H9 (cell line): ENCODE data around the gene EIF3F. TPM values are rescaled to one million over a fixed set of nuclear protein-coding genes. Genes with fewer than 3 reads are reported as not detected.

Experiments used
- DNase-seq: peaks from one replicate; pipeline ENCODE4 v3.0.0-alpha.2; 2017
- H2AFZ ChIP-seq: one replicate; pipeline ENCODE4 v1.6.1; 2013; ENCODE audit warnings: mild to moderate bottlenecking, low read length, control low read depth, moderate library complexity
- H2AK5ac ChIP-seq: 2 replicates; pipeline ENCODE4 v1.6.1; 2013; ENCODE audit warnings: low read length, control low read depth, mixed read lengths; ENCODE audit not compliant: insufficient read length
- H2BK120ac ChIP-seq: one replicate; pipeline ENCODE4 v1.6.1; 2013; ENCODE audit warnings: low read depth, mild to moderate bottlenecking, low read length, control low read depth, inconsistent platforms; ENCODE audit not compliant: poor library complexity, severe bottlenecking
- H2BK12ac ChIP-seq: 2 replicates; pipeline ENCODE4 v1.6.1; 2013; ENCODE audit warnings: low read length, control low read depth, mixed read lengths, low read depth; ENCODE audit not compliant: insufficient read length
- H2BK15ac ChIP-seq: 2 replicates; pipeline ENCODE4 v1.6.1; 2013; ENCODE audit warnings: low read depth, low read length, control low read depth
- H2BK20ac ChIP-seq: one replicate; pipeline ENCODE4 v1.6.1; 2013; ENCODE audit warnings: low read depth, mild to moderate bottlenecking, low read length, control low read depth, inconsistent platforms; ENCODE audit not compliant: poor library complexity, severe bottlenecking
- H2BK5ac ChIP-seq: 2 replicates; pipeline ENCODE4 v1.6.1; 2013; ENCODE audit warnings: low read length, control low read depth, mixed read lengths; ENCODE audit not compliant: insufficient read length
- H3K14ac ChIP-seq: 2 replicates; pipeline ENCODE4 v1.6.1; 2013; ENCODE audit warnings: low read length, control low read depth; ENCODE audit not compliant: insufficient read depth
- H3K18ac ChIP-seq: 2 replicates; pipeline ENCODE4 v1.6.1; 2013; ENCODE audit warnings: low read depth, mild to moderate bottlenecking, mixed read lengths, low read length, control low read depth; ENCODE audit not compliant: insufficient read length
- H3K23ac ChIP-seq: 2 replicates; pipeline ENCODE4 v1.6.1; 2013; ENCODE audit warnings: low read length, control low read depth, mixed read lengths, low read depth; ENCODE audit not compliant: insufficient read length
- H3K23me2 ChIP-seq: 2 replicates; pipeline ENCODE4 v1.6.1; 2013; ENCODE audit warnings: low read depth, mild to moderate bottlenecking, mixed read lengths, low read length, control low read depth; ENCODE audit not compliant: insufficient read length, poor library complexity, severe bottlenecking
- H3K27ac ChIP-seq: 2 replicates; pipeline ENCODE4 v1.5.1; 2013; ENCODE audit warnings: low read length, control low read depth, mixed read lengths, low read depth; ENCODE audit not compliant: insufficient read length
- H3K27me3 ChIP-seq: 2 replicates; pipeline ENCODE4 v1.6.1; 2013; ENCODE audit warnings: low read length, control low read depth, inconsistent platforms; ENCODE audit not compliant: insufficient read depth
- H3K4ac ChIP-seq: 2 replicates; pipeline ENCODE4 v1.6.1; 2013; ENCODE audit warnings: low read depth, mild to moderate bottlenecking, control low read depth, inconsistent platforms, low read length, moderate library complexity
- H3K4me1 ChIP-seq: 2 replicates; pipeline ENCODE4 v1.6.1; 2013; ENCODE audit warnings: low read length, control low read depth, inconsistent platforms; ENCODE audit not compliant: insufficient read depth
- H3K4me2 ChIP-seq: 2 replicates; pipeline ENCODE4 v1.6.1; 2013; ENCODE audit warnings: low read length, control low read depth, mixed read lengths; ENCODE audit not compliant: insufficient read length, insufficient read depth
- H3K56ac ChIP-seq: 2 replicates; pipeline ENCODE4 v1.6.1; 2013; ENCODE audit warnings: low read depth, mild to moderate bottlenecking, mixed read lengths, low read length, control low read depth; ENCODE audit not compliant: insufficient read length
- H3K79me1 ChIP-seq: 2 replicates; pipeline ENCODE4 v1.6.1; 2013; ENCODE audit warnings: low read depth, mild to moderate bottlenecking, moderate library complexity, low read length, control low read depth, inconsistent platforms; ENCODE audit not compliant: insufficient read depth, poor library complexity, severe bottlenecking
- H3K79me2 ChIP-seq: 2 replicates; pipeline ENCODE4 v1.6.1; 2013; ENCODE audit warnings: low read length, control low read depth, inconsistent platforms; ENCODE audit not compliant: insufficient read depth
- H3K9ac ChIP-seq: 2 replicates; pipeline ENCODE4 v1.6.1; 2013; ENCODE audit warnings: low read length, control low read depth, mixed read lengths; ENCODE audit not compliant: insufficient read length; ENCODE audit errors: extremely low read depth
- H3K9me3 ChIP-seq: one replicate; pipeline ENCODE4 v1.6.1; 2013; ENCODE audit warnings: low read depth, low read length, inconsistent platforms; ENCODE audit not compliant: control insufficient read depth
- H3T11ph ChIP-seq: one replicate; pipeline ENCODE4 v1.6.1; 2013; ENCODE audit warnings: mild to moderate bottlenecking, low read length, control low read depth, inconsistent platforms
- H4K20me1 ChIP-seq: one replicate; pipeline ENCODE4 v1.6.1; 2013; ENCODE audit not compliant: control insufficient read depth, insufficient read length, insufficient read depth
- H4K5ac ChIP-seq: 2 replicates; pipeline ENCODE4 v1.6.1; 2013; ENCODE audit warnings: low read depth, mild to moderate bottlenecking, mixed read lengths, low read length, control low read depth; ENCODE audit not compliant: insufficient read length
- H4K8ac ChIP-seq: replicated peaks from 2 replicates; pipeline ENCODE4 v1.6.1; 2013; ENCODE audit warnings: low read length, control low read depth, mixed read lengths, low read depth; ENCODE audit not compliant: insufficient read length
- H4K91ac ChIP-seq: 2 replicates; pipeline ENCODE4 v1.6.1; 2013; ENCODE audit warnings: low read depth, mild to moderate bottlenecking, moderate library complexity, mixed read lengths, low read length, control low read depth; ENCODE audit not compliant: insufficient read length
- H3K27ac Mint-ChIP-seq, 3 experiments: 2 replicates in 2 of 3; 3 replicates in 1 of 3; pipeline ENCODE4 v1.8.0; 2020 to 2021; ENCODE audit warnings: mixed read lengths in 3 of 3, mild to moderate bottlenecking in 1 of 3, moderate library complexity in 1 of 3
- H3K27me3 Mint-ChIP-seq: 2 replicates; pipeline ENCODE4 v1.8.0; 2021; ENCODE audit warnings: low read depth, mild to moderate bottlenecking, moderate library complexity, mixed read lengths
- H3K36me3 Mint-ChIP-seq, 3 experiments: 2 replicates in 2 of 3; 3 replicates in 1 of 3; pipeline ENCODE4 v1.8.0; 2020 to 2021; ENCODE audit warnings: low read depth in 3 of 3, mixed read lengths in 3 of 3; ENCODE audit not compliant: insufficient read depth in 1 of 3
- H3K4me1 Mint-ChIP-seq, 2 experiments: 2 replicates each; pipeline ENCODE4 v1.8.0; 2020; ENCODE audit warnings: mixed read lengths in 2 of 2
- H3K4me3 Mint-ChIP-seq, 2 experiments: 2 replicates in 1 of 2; 3 replicates in 1 of 2; pipeline ENCODE4 v1.8.0; 2020 to 2021; ENCODE audit warnings: mild to moderate bottlenecking in 2 of 2, mixed read lengths in 2 of 2, moderate library complexity in 1 of 2
- H3K9me3 Mint-ChIP-seq, 2 experiments: 2 replicates in 1 of 2; 3 replicates in 1 of 2; pipeline ENCODE4 v1.8.0; 2020; ENCODE audit warnings: mild to moderate bottlenecking in 2 of 2, mixed read lengths in 2 of 2, moderate library complexity in 1 of 2
- WGBS: extraction: QIAGEN DNeasy Blood & Tissue Kit; methylation state at CpG from one replicate; pipeline ENCODE4 v1.1.7; 2013; ENCODE audit warnings: missing lambda C conversion rate, low lambda C conversion rate, mixed read lengths; ENCODE audit not compliant: insufficient read length; ENCODE audit errors: extremely low coverage; 5-methylcytosine and 5-hydroxymethylcytosine counted together
- total RNA-seq: library from RNA; stranded (reverse); gene quantifications from 2 replicates; pipeline ENCODE4 v1.2.1, GENCODE V29; 2021
- TF ChIP-seq, protein P1 (sequence below): fragments of 200-600 bp; sonication (generic); conservative IDR thresholded peaks from 3 replicates; pipeline ENCODE4 v1.8.0; 2021; ENCODE audit warnings: antibody characterized with exemption, mild to moderate bottlenecking

Gene EIF3F
- total RNA-seq, 1 experiment from 2014 or later, result 348 TPM

DNA sequence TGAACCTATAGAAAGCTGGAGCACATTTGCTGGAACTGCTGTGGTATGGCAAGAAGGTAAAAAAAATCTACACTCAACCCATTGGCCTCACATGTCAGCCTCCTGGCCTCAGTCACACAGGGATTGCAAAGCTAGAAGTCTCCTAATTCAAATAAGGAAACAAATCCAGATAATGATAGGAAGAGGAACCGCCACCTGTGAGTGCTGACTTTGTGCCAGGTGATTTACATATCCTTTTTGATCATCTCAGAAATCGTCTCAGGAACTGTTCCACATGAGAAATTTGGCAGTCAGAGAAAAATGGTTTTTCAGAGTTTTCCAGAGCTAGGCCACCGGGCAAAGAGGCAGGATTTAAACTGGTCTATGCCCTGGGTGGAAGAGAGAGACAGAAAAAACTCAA, 22.9 kb upstream of the EIF3F start:
- H3K79me1 ChIP-seq, result no peaks in the 10 kb centered on the region
- H3K23me2 ChIP-seq, result no peaks in the 10 kb centered on the region
- no peak overlapping the region for H3K4ac ChIP-seq
- no peak overlapping the region for H3K18ac ChIP-seq
- H3K27ac ChIP-seq, result no peak overlapping the region
- no peak overlapping the region for H2AFZ ChIP-seq
- no peaks in the 10 kb centered on the region for H4K20me1 ChIP-seq
- Mint-ChIP-seq H3K27me3 (0 out of 2 replicates have a peak, but pooled peaks cover 3% of the 10 kb centered on the region), H3K9me3 (peaks cover 0 to 2% of the 10 kb centered on the region in 2 experiments; a peak in 3 of 5 replicates), H3K27ac (no peak overlapping the region), H3K4me1 (peaks cover 23 to 31% of the 10 kb centered on the region in 2 experiments), H3K36me3 (peaks cover 0 to 1% (median 0%) of the 10 kb centered on the region in 3 experiments; a peak in 1 of 7 replicates), H3K4me3 (no peak overlapping the region)
- no peak overlapping the region for H2AK5ac ChIP-seq
- no peak overlapping the region for H3K9ac ChIP-seq
- no peak overlapping the region for H2BK20ac ChIP-seq
- H3K79me2 ChIP-seq, result no peaks in the 10 kb centered on the region
- H4K8ac ChIP-seq, result no peak overlapping the region
- H3K23ac ChIP-seq, result no peak overlapping the region
- no peaks in the 10 kb centered on the region for H3K9me3 ChIP-seq
- no peak overlapping the region for H4K5ac ChIP-seq
- H3K56ac ChIP-seq, result no peak overlapping the region
- H2BK120ac ChIP-seq, result no peak overlapping the region
- no peaks in the 10 kb centered on the region for H3K27me3 ChIP-seq
- H3K4me1 ChIP-seq, result no peaks in the 10 kb centered on the region; the same call in 1 of the 2 replicates
- H3T11ph ChIP-seq, result no peak overlapping the region
- no peak overlapping the region for H2BK5ac ChIP-seq
- no peak overlapping the region for H3K4me2 ChIP-seq
- H4K91ac ChIP-seq, result no peak overlapping the region
- WGBS, result no CpG with 5 or more reads among the region's 3 CpGs
- no peak overlapping the region for H2BK12ac ChIP-seq
- no peak for DNase-seq
- TF ChIP-seq, protein P1, sequence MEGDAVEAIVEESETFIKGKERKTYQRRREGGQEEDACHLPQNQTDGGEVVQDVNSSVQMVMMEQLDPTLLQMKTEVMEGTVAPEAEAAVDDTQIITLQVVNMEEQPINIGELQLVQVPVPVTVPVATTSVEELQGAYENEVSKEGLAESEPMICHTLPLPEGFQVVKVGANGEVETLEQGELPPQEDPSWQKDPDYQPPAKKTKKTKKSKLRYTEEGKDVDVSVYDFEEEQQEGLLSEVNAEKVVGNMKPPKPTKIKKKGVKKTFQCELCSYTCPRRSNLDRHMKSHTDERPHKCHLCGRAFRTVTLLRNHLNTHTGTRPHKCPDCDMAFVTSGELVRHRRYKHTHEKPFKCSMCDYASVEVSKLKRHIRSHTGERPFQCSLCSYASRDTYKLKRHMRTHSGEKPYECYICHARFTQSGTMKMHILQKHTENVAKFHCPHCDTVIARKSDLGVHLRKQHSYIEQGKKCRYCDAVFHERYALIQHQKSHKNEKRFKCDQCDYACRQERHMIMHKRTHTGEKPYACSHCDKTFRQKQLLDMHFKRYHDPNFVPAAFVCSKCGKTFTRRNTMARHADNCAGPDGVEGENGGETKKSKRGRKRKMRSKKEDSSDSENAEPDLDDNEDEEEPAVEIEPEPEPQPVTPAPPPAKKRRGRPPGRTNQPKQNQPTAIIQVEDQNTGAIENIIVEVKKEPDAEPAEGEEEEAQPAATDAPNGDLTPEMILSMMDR, result no peak
- no peak overlapping the region for H2BK15ac ChIP-seq
- H3K14ac ChIP-seq, result no peak overlapping the region
